A549 (cell line): Measurements from ENCODE around the gene CRIP2. TPM values are rescaled to one million over a fixed set of nuclear protein-coding genes. Genes with fewer than 3 reads are reported as not detected.

Experiments
- ATAC-seq, 2 experiments: fragments of 200-7000 bp in 1 of 2; fragments of >200 bp in 1 of 2; cut with Nextera tagmentation in 1 of 2; cut with Tn5 transposase in 1 of 2; 3 replicates each; pipeline versions ENCODE4 v1.8.0 to v1.9.1; 2018 to 2020; ENCODE audit warnings: mild to moderate bottlenecking in 1 of 2, moderate library complexity in 1 of 2
- CTCF ChIA-PET: fragments of 300-600 bp; sonication (Branson Sonifier 250); formaldehyde crosslinking; extraction: SDS; loops from one replicate; lab custom pipeline; 2021; ENCODE audit warnings: antibody characterized with exemption, inconsistent platforms; lab: Yijun Ruan, JAX
- POLR2A ChIA-PET: fragments of 350-600 bp; formaldehyde crosslinking; extraction: SDS; loops from one replicate; lab custom pipeline; 2021; ENCODE audit warnings: antibody characterized with exemption, inconsistent platforms; lab: Yijun Ruan, JAX
- DNase-seq, 2 experiments: peaks; one replicate each; pipeline versions ENCODE4 v3.0.0 to v3.0.0-alpha.2; 2011 to 2016; ENCODE audit warnings: low read depth in 1 of 2, low spot score in 1 of 2
- FAIRE-seq: peaks from 2 replicates; lab custom pipeline; 2011; peaks lifted over from hg19 to GRCh38; lab: Jason Lieb, UNC
- H3K27ac ChIP-seq, 2 experiments: fragments of >200 bp; sonication (Bioruptor Twin); formaldehyde crosslinking; 3 replicates each; pipeline ENCODE4 v1.5.1; 2016 to 2017
- H3K4me1 ChIP-seq: fragments of >200 bp; sonication (Bioruptor Twin); formaldehyde crosslinking; 3 replicates; pipeline ENCODE4 v1.6.1; 2016
- H3K4me2 ChIP-seq: fragments of >200 bp; sonication (Bioruptor Twin); formaldehyde crosslinking; 3 replicates; pipeline ENCODE4 v1.6.1; 2016
- H3K4me3 ChIP-seq: fragments of >200 bp; sonication (Bioruptor Twin); formaldehyde crosslinking; 3 replicates; pipeline ENCODE4 v1.5.1; 2016
- H3K9me3 ChIP-seq: fragments of >200 bp; sonication (Bioruptor Twin); formaldehyde crosslinking; 3 replicates; pipeline ENCODE4 v1.6.1; 2016
- CBX2 ChIP-seq: fragments of 200-600 bp; sonication (generic); IDR thresholded peaks from 2 replicates; pipeline ENCODE4 v1.6.1; 2016; ENCODE audit warnings: low read depth, mild to moderate bottlenecking, borderline replicate concordance
- CBX8 ChIP-seq: fragments of 200-600 bp; sonication (generic); IDR thresholded peaks from 2 replicates; pipeline ENCODE4 v1.6.1; 2016
- ESRRA ChIP-seq: fragments of 150-350 bp; IDR thresholded peaks from 2 replicates; pipeline ENCODE4 v1.6.1; 2014; ENCODE audit warnings: mild to moderate bottlenecking, low read length, borderline replicate concordance
- FOSB ChIP-seq: fragments of 250-450 bp; sonication (Bioruptor Pico); IDR thresholded peaks from 2 replicates; pipeline ENCODE4 v1.5.0; 2020; ENCODE audit warnings: mild to moderate bottlenecking, moderate library complexity
- FOSL2 ChIP-seq, 2 experiments: fragments of 450-650 bp in 1 of 2; fragments of >200 bp in 1 of 2; sonication (Bioruptor Twin) in 1 of 2; formaldehyde crosslinking; IDR thresholded peaks; 2 replicates each; pipeline versions ENCODE4 v1.5.0 to v1.6.1; 2016 to 2020; ENCODE audit warnings: mild to moderate bottlenecking in 1 of 2, moderate library complexity in 1 of 2
- HDAC2 ChIP-seq: fragments of 200-600 bp; sonication (generic); IDR thresholded peaks from 2 replicates; pipeline ENCODE4 v1.6.1; 2016
- HOXB5 ChIP-seq: fragments of 250-450 bp; sonication (Bioruptor Pico); IDR thresholded peaks from 2 replicates; pipeline ENCODE4 v1.5.0; 2020; ENCODE audit warnings: mild to moderate bottlenecking, moderate library complexity
- JUN ChIP-seq, 2 experiments: fragments of >200 bp; sonication (Bioruptor Twin); formaldehyde crosslinking; IDR thresholded peaks; 2 replicates in 1 of 2; 3 replicates in 1 of 2; pipeline ENCODE4 v1.6.1; 2016 to 2017
- KDM1A ChIP-seq: fragments of 200-600 bp; sonication (generic); IDR thresholded peaks from 2 replicates; pipeline ENCODE4 v1.6.1; 2016; ENCODE audit warnings: low read depth, mild to moderate bottlenecking
- MYC ChIP-seq: IDR thresholded peaks from 2 replicates; pipeline ENCODE4 v1.6.1; 2012; ENCODE audit warnings: mild to moderate bottlenecking, inconsistent platforms, low read length, improper control_type of control experiment, borderline replicate concordance
- NFE2L2 ChIP-seq: fragments of 150-350 bp; conservative IDR thresholded peaks from 2 replicates; pipeline ENCODE4 v1.6.1; 2014; ENCODE audit warnings: low read length
- RCOR1 ChIP-seq: fragments of 150-350 bp; IDR thresholded peaks from 2 replicates; pipeline ENCODE4 v1.6.1; 2014; ENCODE audit warnings: antibody characterized with exemption, low read length, low read depth
- RFX5 ChIP-seq: fragments of 450-650 bp; IDR thresholded peaks from 2 replicates; pipeline ENCODE4 v1.7.1; 2014; ENCODE audit warnings: antibody characterized with exemption, mild to moderate bottlenecking, moderate library complexity
- SREBF2 ChIP-seq: fragments of 450-650 bp; IDR thresholded peaks from 2 replicates; pipeline ENCODE4 v1.6.1; 2014; ENCODE audit warnings: mild to moderate bottlenecking, moderate library complexity
- TFCP2L1 ChIP-seq: fragments of 250-450 bp; sonication (Bioruptor Pico); IDR thresholded peaks from 2 replicates; pipeline ENCODE4 v1.5.0; 2021; ENCODE audit warnings: mild to moderate bottlenecking
- TP53 ChIP-seq: fragments of 250-450 bp; sonication (Bioruptor Pico); IDR thresholded peaks from 2 replicates; pipeline ENCODE4 v1.5.0; 2021; ENCODE audit warnings: mild to moderate bottlenecking, moderate library complexity
- ZC3H11A ChIP-seq: fragments of 450-650 bp; IDR thresholded peaks from 2 replicates; pipeline ENCODE4 v1.6.1; 2014; ENCODE audit warnings: antibody characterized with exemption, mild to moderate bottlenecking
- ZFP36 ChIP-seq: fragments of 450-650 bp; IDR thresholded peaks from 2 replicates; pipeline ENCODE4 v1.6.1; 2014; ENCODE audit warnings: borderline replicate concordance; ENCODE audit not compliant: partially characterized antibody
- WGBS: methylation state at CpG from one replicate; pipeline ENCODE4 v1.1.6; 2017; ENCODE audit errors: missing lambda C conversion rate; 5-methylcytosine and 5-hydroxymethylcytosine counted together
- polyA plus RNA-seq, 4 experiments: library from polyadenylated mRNA; depleted of rRNA in 3 of 4; stranded (reverse); fragments of >200 nt; fragmentation: RNase III in 1 of 4; extraction: RNeasy Plus Mini Kit Qiagen cat#74134 plus additional on column Dnase treatment in 1 of 4; gene quantifications; 2 replicates in 3 of 4; 3 replicates in 1 of 4; pipeline ENCODE4 v1.2.3, GENCODE V29; 2011 to 2017
- TF ChIP-seq, protein P1 (sequence below): fragments of 250-450 bp; sonication (Bioruptor Pico); IDR thresholded peaks from 2 replicates; pipeline ENCODE4 v1.5.0; 2020; ENCODE audit warnings: low read depth, mild to moderate bottlenecking, moderate library complexity
- TF ChIP-seq, protein P2 (sequence below): fragments of 450-650 bp; IDR thresholded peaks from 2 replicates; pipeline ENCODE4 v1.6.1; 2014; ENCODE audit warnings: antibody characterized with exemption
- TF ChIP-seq, protein P3 (sequence below): fragments of >200 bp; sonication (Bioruptor Twin); formaldehyde crosslinking; IDR thresholded peaks from 2 replicates; pipeline ENCODE4 v1.6.1; 2016
- TF ChIP-seq, protein P4 (sequence below): fragments of 200-600 bp; sonication (generic); IDR thresholded peaks from 2 replicates; pipeline ENCODE4 v1.6.1; 2016; ENCODE audit warnings: antibody characterized with exemption, mild to moderate bottlenecking, moderate library complexity

Gene CRIP2
- polyA plus RNA-seq, 2 of the 4 experiments (the other 2 are of a cell fraction): 41.0 to 67.3 TPM

DNA sequence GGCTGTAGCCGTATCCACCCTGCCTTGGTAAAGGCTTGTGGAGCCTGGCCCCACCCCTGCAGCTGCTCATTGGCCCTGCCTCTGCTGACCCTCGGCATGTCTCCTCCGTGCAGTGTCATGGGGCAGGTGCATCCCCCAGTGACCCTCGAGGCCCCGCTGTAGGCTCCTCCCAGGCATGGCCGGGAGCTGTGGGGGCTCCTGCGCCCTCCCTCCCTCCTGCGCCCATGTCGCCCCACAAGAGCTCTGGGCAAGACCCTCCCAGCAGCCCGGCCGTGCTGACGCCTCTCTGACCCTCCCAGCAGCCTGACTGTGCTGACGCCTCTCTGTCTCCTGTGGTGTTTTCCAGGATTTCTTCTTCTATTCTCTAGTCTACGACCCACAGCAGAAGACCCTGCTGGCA, 20.8 kb upstream of the CRIP2 start:
- ATAC-seq: no peak
- H3K27ac ChIP-seq: no peak overlapping the region
- no peak overlapping the region for H3K4me2 ChIP-seq
- TF ChIP-seq ZC3H11A (no peak), ESRRA (no peak), CBX2 (no peak), SREBF2 (no peak)
- TF ChIP-seq, all 56 proteins: peak for 0
- Histone ChIP-seq H3K4me1 (no peaks in the 10 kb centered on the region), H3K9me3 (no peaks in the 10 kb centered on the region), H3K4me3 (no peak overlapping the region)
- ChIA-PET CTCF (interaction anchor here (0.9 to 6.8 kb wide), 7 partner anchors 10 to 36 kb away, joined by 3 to 34 read pairs (median 5); no protein-coding TSS in a partner anchor), POLR2A (interaction anchor here (0.7 kb wide), 1 partner anchor 36 kb away, joined by 4 read pairs; no protein-coding TSS in a partner anchor)
- FAIRE-seq: no peak
- WGBS: 93% methylated on average over 13 of the region's 14 CpGs
- no peak for DNase-seq

DNA sequence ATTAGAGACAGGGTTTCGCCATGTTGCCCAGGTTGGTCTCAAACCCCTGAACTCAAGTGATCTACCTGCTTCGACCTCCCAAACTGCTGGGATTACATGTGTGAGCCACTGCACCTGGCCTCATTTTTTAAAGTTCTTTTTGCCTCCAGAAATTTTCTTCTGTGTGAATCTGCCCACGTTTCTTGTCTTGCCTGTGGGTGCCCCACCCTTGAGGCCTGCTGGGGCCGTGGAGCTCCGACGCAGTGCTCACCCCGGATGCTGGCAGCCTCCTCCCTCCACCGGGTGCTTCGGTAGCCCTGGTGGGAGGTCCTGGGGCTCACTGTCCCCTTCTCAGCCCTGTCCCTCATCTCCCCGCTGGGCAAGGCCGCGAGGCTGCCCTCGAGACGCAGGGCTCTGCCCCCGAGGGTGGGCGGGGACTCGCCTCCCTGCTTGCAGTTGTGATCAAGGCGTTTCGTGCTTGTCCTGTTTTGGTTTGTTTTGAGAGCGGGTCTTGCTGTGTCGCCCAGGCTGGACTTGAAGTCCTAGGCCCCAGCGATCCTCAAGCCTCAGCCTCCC, 19.5 kb upstream of the CRIP2 start:
- 91% methylated on average over 22 of the region's 22 CpGs for WGBS
- Histone ChIP-seq H3K4me3 (no peak overlapping the region), H3K9me3 (no peaks in the 10 kb centered on the region), H3K4me2 (no peak overlapping the region), H3K27ac (no peak overlapping the region)
- no peak for FAIRE-seq
- POLR2A ChIA-PET: no interaction called here
- CTCF ChIA-PET: interaction anchor here (0.7 to 6.8 kb wide), 3 partner anchors 16 to 35 kb away, joined by 3 to 34 read pairs (median 5); no protein-coding TSS in a partner anchor
- TF ChIP-seq HOXB5 (CRISPR knock-in tag) (no peak), HDAC2 (no peak), TFCP2L1 (CRISPR knock-in tag) (no peak), TP53 (no peak), RCOR1 (no peak), CBX8 (no peak), FOSL2 (IDR thresholded peaks at IDR 0.05) (no peak), FOSL2 (CRISPR knock-in tag; IDR thresholded peaks at IDR 0.05) (no peak), ESRRA (no peak), KDM1A (no peak), NFE2L2 (no peak), JUN (IDR thresholded peaks at IDR 0.05) (no peak), SREBF2 (no peak), ZFP36 (no peak), FOSB (no peak), RFX5 (no peak), MYC (no peak)
- TF ChIP-seq, protein P1, sequence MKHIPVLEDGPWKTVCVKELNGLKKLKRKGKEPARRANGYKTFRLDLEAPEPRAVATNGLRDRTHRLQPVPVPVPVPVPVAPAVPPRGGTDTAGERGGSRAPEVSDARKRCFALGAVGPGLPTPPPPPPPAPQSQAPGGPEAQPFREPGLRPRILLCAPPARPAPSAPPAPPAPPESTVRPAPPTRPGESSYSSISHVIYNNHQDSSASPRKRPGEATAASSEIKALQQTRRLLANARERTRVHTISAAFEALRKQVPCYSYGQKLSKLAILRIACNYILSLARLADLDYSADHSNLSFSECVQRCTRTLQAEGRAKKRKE: no peak
- TF ChIP-seq, protein P2, sequence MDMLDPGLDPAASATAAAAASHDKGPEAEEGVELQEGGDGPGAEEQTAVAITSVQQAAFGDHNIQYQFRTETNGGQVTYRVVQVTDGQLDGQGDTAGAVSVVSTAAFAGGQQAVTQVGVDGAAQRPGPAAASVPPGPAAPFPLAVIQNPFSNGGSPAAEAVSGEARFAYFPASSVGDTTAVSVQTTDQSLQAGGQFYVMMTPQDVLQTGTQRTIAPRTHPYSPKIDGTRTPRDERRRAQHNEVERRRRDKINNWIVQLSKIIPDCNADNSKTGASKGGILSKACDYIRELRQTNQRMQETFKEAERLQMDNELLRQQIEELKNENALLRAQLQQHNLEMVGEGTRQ: no peak
- TF ChIP-seq, protein P3, sequence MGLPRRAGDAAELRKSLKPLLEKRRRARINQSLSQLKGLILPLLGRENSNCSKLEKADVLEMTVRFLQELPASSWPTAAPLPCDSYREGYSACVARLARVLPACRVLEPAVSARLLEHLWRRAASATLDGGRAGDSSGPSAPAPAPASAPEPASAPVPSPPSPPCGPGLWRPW: no peak
- TF ChIP-seq, protein P4, sequence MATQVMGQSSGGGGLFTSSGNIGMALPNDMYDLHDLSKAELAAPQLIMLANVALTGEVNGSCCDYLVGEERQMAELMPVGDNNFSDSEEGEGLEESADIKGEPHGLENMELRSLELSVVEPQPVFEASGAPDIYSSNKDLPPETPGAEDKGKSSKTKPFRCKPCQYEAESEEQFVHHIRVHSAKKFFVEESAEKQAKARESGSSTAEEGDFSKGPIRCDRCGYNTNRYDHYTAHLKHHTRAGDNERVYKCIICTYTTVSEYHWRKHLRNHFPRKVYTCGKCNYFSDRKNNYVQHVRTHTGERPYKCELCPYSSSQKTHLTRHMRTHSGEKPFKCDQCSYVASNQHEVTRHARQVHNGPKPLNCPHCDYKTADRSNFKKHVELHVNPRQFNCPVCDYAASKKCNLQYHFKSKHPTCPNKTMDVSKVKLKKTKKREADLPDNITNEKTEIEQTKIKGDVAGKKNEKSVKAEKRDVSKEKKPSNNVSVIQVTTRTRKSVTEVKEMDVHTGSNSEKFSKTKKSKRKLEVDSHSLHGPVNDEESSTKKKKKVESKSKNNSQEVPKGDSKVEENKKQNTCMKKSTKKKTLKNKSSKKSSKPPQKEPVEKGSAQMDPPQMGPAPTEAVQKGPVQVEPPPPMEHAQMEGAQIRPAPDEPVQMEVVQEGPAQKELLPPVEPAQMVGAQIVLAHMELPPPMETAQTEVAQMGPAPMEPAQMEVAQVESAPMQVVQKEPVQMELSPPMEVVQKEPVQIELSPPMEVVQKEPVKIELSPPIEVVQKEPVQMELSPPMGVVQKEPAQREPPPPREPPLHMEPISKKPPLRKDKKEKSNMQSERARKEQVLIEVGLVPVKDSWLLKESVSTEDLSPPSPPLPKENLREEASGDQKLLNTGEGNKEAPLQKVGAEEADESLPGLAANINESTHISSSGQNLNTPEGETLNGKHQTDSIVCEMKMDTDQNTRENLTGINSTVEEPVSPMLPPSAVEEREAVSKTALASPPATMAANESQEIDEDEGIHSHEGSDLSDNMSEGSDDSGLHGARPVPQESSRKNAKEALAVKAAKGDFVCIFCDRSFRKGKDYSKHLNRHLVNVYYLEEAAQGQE: no peak
- TF ChIP-seq, all 56 proteins: peak for 0
- DNase-seq (no peak), ATAC-seq (no peak)
- H3K4me1 ChIP-seq: no peaks in the 10 kb centered on the region
